ENCODE results near the gene CR1L. TPM values are rescaled to one million over a fixed set of nuclear protein-coding genes. Genes with fewer than 3 reads are reported as not detected.

The CR1L gene
- total and polyA plus RNA-seq, 2 experiments from 2014 or later: 5.8 to 21.4 TPM

DNA sequence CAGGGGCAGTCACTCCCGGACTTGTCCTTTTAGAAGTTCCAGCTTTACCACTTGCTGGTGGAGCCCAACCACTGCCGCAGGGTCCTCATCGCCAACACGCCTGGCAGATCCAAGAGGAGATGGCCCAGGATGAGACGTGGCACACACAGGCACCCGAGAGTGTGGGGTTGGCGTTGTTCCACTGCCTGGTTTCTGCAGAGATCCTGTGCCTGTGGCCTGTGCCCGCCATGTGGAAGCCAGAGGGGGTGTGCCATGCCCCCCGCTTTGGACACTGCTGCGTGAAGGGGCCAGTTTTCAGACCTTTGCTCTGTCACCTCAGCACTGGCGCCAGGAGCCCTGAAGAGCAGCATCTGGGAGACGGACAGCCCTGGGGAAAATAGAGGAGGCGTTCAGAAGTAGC is 117.7 kb downstream of the CR1L start:
- no peaks in the 10 kb centered on the region for H3K9me3 Mint-ChIP-seq
- H3K4me1 ChIP-seq (ENCODE audit: insufficient read depth): no peaks in the 10 kb centered on the region
- peaks cover 95% of the 10 kb centered on the region for H3K36me3 Mint-ChIP-seq (ENCODE audit: low read depth)
- H3K9me2 ChIP-seq (ENCODE audit: insufficient read depth): no peaks in the 10 kb centered on the region
- no peak overlapping the region for H3K4me2 ChIP-seq
- H3K36me3 ChIP-seq (ENCODE audit: insufficient read depth): peaks cover 67% of the 10 kb centered on the region
- no peak for ATAC-seq
- no peak overlapping the region for H2AFZ ChIP-seq
- no peaks in the 10 kb centered on the region for H3K27me3 ChIP-seq (ENCODE audit: insufficient read depth)
- H3K4me3 ChIP-seq: no peak overlapping the region
- no peaks in the 10 kb centered on the region; the same call in 2 of the 3 replicates for H3K4me1 Mint-ChIP-seq
- no peak overlapping the region for H3K27ac Mint-ChIP-seq
- DNase-seq (ENCODE audit: low spot score): no peak
- no peak overlapping the region for H3K4me3 Mint-ChIP-seq
- H3K27me3 Mint-ChIP-seq (ENCODE audit: insufficient read depth, low read depth, poor library complexity): peaks cover 2% of the 10 kb centered on the region
- H3K79me2 ChIP-seq (replicated peaks; ENCODE audit: insufficient read depth): peaks cover 60% of the 10 kb centered on the region
- no peaks in the 10 kb centered on the region for H3F3A ChIP-seq (replicated peaks; ENCODE audit: low read depth)
- no peak overlapping the region for H3K27ac ChIP-seq (ENCODE audit: low read depth)
- H4K20me1 ChIP-seq (replicated peaks; ENCODE audit: insufficient read depth): peaks cover 14% of the 10 kb centered on the region
- TF ChIP-seq CTCF (conservative IDR thresholded peaks at IDR 0.05; ENCODE audit: low read depth in 2 of 2) (no peak), ZNF331 (CRISPR knock-in tag; IDR thresholded peaks at IDR 0.05; ENCODE audit: low read depth) (no peak), CREB1 (CRISPR knock-in tag; IDR thresholded peaks at IDR 0.05; ENCODE audit: low read depth) (no peak), STAT1 (IDR thresholded peaks at IDR 0.05; ENCODE audit: unreplicated experiment) (no peak), JUNB (IDR thresholded peaks at IDR 0.05; ENCODE audit: unreplicated experiment) (no peak), POLR2AphosphoS5 (IDR thresholded peaks at IDR 0.05; ENCODE audit: low read depth) (no peak), ZNF114 (CRISPR knock-in tag; IDR thresholded peaks at IDR 0.05) (no peak), EZH2 (IDR thresholded peaks at IDR 0.05; ENCODE audit: low read depth, unreplicated experiment) (no peak), EZH2phosphoT487 (IDR thresholded peaks at IDR 0.05; ENCODE audit: unreplicated experiment) (no peak), REST (IDR thresholded peaks at IDR 0.05; ENCODE audit: unreplicated experiment) (no peak), NANOG (IDR thresholded peaks at IDR 0.05; ENCODE audit: borderline replicate concordance) (no peak), ETS1 (IDR thresholded peaks at IDR 0.05) (no peak)
- TF ChIP-seq, protein P1, sequence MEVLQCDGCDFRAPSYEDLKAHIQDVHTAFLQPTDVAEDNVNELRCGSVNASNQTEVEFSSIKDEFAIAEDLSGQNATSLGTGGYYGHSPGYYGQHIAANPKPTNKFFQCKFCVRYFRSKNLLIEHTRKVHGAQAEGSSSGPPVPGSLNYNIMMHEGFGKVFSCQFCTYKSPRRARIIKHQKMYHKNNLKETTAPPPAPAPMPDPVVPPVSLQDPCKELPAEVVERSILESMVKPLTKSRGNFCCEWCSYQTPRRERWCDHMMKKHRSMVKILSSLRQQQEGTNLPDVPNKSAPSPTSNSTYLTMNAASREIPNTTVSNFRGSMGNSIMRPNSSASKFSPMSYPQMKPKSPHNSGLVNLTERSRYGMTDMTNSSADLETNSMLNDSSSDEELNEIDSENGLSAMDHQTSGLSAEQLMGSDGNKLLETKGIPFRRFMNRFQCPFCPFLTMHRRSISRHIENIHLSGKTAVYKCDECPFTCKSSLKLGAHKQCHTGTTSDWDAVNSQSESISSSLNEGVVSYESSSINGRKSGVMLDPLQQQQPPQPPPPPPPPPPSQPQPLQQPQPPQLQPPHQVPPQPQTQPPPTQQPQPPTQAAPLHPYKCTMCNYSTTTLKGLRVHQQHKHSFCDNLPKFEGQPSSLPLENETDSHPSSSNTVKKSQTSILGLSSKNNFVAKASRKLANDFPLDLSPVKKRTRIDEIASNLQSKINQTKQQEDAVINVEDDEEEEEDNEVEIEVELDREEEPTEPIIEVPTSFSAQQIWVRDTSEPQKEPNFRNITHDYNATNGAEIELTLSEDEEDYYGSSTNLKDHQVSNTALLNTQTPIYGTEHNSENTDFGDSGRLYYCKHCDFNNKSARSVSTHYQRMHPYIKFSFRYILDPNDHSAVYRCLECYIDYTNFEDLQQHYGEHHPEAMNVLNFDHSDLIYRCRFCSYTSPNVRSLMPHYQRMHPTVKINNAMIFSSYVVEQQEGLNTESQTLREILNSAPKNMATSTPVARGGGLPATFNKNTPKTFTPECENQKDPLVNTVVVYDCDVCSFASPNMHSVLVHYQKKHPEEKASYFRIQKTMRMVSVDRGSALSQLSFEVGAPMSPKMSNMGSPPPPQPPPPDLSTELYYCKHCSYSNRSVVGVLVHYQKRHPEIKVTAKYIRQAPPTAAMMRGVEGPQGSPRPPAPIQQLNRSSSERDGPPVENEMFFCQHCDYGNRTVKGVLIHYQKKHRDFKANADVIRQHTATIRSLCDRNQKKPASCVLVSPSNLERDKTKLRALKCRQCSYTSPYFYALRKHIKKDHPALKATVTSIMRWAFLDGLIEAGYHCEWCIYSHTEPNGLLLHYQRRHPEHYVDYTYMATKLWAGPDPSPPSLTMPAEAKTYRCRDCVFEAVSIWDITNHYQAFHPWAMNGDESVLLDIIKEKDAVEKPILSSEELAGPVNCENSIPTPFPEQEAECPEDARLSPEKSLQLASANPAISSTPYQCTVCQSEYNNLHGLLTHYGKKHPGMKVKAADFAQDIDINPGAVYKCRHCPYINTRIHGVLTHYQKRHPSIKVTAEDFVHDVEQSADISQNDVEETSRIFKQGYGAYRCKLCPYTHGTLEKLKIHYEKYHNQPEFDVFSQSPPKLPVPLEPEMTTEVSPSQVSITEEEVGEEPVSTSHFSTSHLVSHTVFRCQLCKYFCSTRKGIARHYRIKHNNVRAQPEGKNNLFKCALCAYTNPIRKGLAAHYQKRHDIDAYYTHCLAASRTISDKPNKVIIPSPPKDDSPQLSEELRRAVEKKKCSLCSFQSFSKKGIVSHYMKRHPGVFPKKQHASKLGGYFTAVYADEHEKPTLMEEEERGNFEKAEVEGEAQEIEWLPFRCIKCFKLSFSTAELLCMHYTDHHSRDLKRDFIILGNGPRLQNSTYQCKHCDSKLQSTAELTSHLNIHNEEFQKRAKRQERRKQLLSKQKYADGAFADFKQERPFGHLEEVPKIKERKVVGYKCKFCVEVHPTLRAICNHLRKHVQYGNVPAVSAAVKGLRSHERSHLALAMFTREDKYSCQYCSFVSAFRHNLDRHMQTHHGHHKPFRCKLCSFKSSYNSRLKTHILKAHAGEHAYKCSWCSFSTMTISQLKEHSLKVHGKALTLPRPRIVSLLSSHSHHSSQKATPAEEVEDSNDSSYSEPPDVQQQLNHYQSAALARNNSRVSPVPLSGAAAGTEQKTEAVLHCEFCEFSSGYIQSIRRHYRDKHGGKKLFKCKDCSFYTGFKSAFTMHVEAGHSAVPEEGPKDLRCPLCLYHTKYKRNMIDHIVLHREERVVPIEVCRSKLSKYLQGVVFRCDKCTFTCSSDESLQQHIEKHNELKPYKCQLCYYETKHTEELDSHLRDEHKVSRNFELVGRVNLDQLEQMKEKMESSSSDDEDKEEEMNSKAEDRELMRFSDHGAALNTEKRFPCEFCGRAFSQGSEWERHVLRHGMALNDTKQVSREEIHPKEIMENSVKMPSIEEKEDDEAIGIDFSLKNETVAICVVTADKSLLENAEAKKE (CRISPR knock-in tag; IDR thresholded peaks at IDR 0.05): no peak
